Lower leg skin (tissue), 4 donors: ENCODE measurements around the gene SGO2. TPM values are rescaled to one million over a fixed set of nuclear protein-coding genes. Genes with fewer than 3 reads are reported as not detected.
"Not testable (repeated sequence)": the region's sequence is repeated elsewhere in the genome, so short reads cannot be mapped to it uniquely, and the experiment has no call there.

ENCODE experiments used
- DNase-seq, 2 donors: peaks; one replicate each; pipeline ENCODE4 v3.0.0-alpha.2; 2019; ENCODE audit warnings: low spot score in 2 of 2
- H3K4me3 ChIP-seq: fragments of 200-600 bp; sonication (generic); 2 replicates; pipeline ENCODE4 v1.5.1; 2017; ENCODE audit warnings: mild to moderate bottlenecking, low read depth; ENCODE audit not compliant: poor library complexity, severe bottlenecking
- CTCF ChIP-seq, 3 donors: fragments of 450-650 bp; IDR thresholded peaks; one replicate each; pipeline ENCODE4 v1.5.1; 2016; ENCODE audit warnings: antibody characterized with exemption in 3 of 3, mild to moderate bottlenecking in 3 of 3, moderate library complexity in 2 of 3
- POLR2A ChIP-seq, 2 donors: fragments of 450-650 bp; IDR thresholded peaks; one replicate each; pipeline ENCODE4 v1.6.1; 2016 to 2017; ENCODE audit warnings: antibody characterized with exemption in 2 of 2, mild to moderate bottlenecking in 1 of 2, moderate library complexity in 1 of 2
- WGBS, 2 donors: methylation state at CpG; one replicate each; pipeline ENCODE4 v1.1.5; 2018; 5-methylcytosine and 5-hydroxymethylcytosine counted together
- intact Hi-C: fragments of 100-400 bp; cut with DNase I; formaldehyde crosslinking; loops from one replicate; pipeline ENCODE4 v1.15.0; 2023; ENCODE audit warnings: low total_unique reads
- total RNA-seq, 4 donors: library from RNA; depleted of rRNA; stranded (reverse); fragments of >200 nt; gene quantifications; one replicate each; pipeline ENCODE4 v1.1.0, GENCODE V29; 2016

The SGO2 gene
- total RNA-seq, 4 donors from 2014 or later, result 0.57 to 3.5 (median 1.5) TPM

- no peak overlapping the region for H3K4me3 ChIP-seq
- TF ChIP-seq CTCF (IDR thresholded peaks at IDR 0.05) (no peak), POLR2A (IDR thresholded peaks at IDR 0.05) (no peak)
- intact Hi-C loops, result no loop called here
- no peak for DNase-seq
These were observed 14.8 kb downstream of the SGO2 start for GRCh38 chr2:200540793-200541192.

GRCh38 chr2:200566596-200566995 lies 40.6 kb downstream of the SGO2 start:
- H3K4me3 ChIP-seq, DNase-seq, intact Hi-C loops: not testable (repeated sequence)
- WGBS, 2 donors, result 88 to 98% methylated on average over 12 of the region's 12 CpGs

DNA sequence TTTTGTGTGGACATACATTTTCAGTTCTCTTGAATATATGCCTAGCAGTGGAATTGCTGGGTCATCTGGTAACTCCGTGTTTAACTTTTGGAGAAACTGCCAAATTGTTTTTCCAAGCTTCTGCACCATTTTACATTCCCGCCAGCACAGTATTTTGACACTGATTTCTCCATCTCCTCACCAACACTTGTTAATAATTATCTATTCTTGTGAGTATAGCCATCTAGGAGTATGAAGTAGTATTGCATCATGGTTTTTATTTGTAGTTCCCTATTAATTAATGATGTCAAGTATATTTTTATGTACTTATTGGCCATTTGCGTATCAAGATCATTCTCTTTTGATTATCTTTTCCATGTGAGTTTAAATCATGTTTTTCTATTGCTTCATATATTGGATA lies 41.9 kb downstream of the SGO2 start:
- WGBS, 2 donors, result 95 to 97% methylated on average over 3 of the region's 3 CpGs
- TF ChIP-seq POLR2A (IDR thresholded peaks at IDR 0.05) (no peak), CTCF (IDR thresholded peaks at IDR 0.05) (no peak)
- H3K4me3 ChIP-seq, result no peak overlapping the region
- intact Hi-C loops, result no loop called here
- no peak for DNase-seq

GRCh38 chr2:200575957-200576356 lies 50.0 kb downstream of the SGO2 start:
- intact Hi-C loops, result no loop called here
- WGBS, 2 donors, result 92 to 94% methylated on average over 2 of the region's 2 CpGs
- no peak overlapping the region for H3K4me3 ChIP-seq
- DNase-seq, result no peak
- no peak for TF ChIP-seq CTCF (IDR thresholded peaks at IDR 0.05)
- TF ChIP-seq POLR2A (IDR thresholded peaks at IDR 0.05), result no peak

DNA sequence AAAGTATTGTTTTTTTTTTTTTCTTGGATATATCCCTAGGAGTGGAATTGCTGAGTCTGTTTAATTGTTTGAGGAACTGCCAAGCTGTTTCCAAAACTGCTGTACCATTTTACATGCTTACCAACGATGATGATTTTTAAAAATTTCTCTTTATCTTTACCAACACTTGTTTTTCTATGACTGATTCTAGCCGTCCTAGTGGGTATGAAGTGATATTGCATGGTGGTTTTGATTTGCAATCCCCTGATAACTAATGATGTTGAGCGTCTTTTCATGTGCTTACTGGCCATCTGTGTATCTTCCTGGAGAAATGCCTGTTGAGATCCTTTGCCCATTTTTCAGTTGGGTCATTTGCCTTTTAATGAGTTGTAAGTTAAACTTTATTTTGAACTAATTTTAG lies 51.0 kb downstream of the SGO2 start:
- 94 to 96% methylated on average over 3 of the region's 3 CpGs for WGBS, 2 donors
- DNase-seq, result no peak
- intact Hi-C loops, result no loop called here
- TF ChIP-seq CTCF (IDR thresholded peaks at IDR 0.05), result no peak
- TF ChIP-seq POLR2A (IDR thresholded peaks at IDR 0.05), result no peak
- no peak overlapping the region for H3K4me3 ChIP-seq

GRCh38 chr2:200578778-200579177 lies 52.8 kb downstream of the SGO2 start:
- 77 to 88% methylated on average over 1 of the region's 1 CpG for WGBS, 2 donors
- intact Hi-C loops, result no loop called here
- TF ChIP-seq POLR2A (IDR thresholded peaks at IDR 0.05) (no peak), CTCF (IDR thresholded peaks at IDR 0.05) (peak in 1 of 3 donors; percentile 61)
- H3K4me3 ChIP-seq, result no peak overlapping the region
- DNase-seq, result no peak
